ENCODE results near the gene ZNF205. TPM values are rescaled to one million over a fixed set of nuclear protein-coding genes. Genes with fewer than 3 reads are reported as not detected.

Gene ZNF205
- total and polyA plus RNA-seq, 2 of the 4 experiments (the other 2 are of a cell fraction) = 8.2 to 12.7 TPM

DNA sequence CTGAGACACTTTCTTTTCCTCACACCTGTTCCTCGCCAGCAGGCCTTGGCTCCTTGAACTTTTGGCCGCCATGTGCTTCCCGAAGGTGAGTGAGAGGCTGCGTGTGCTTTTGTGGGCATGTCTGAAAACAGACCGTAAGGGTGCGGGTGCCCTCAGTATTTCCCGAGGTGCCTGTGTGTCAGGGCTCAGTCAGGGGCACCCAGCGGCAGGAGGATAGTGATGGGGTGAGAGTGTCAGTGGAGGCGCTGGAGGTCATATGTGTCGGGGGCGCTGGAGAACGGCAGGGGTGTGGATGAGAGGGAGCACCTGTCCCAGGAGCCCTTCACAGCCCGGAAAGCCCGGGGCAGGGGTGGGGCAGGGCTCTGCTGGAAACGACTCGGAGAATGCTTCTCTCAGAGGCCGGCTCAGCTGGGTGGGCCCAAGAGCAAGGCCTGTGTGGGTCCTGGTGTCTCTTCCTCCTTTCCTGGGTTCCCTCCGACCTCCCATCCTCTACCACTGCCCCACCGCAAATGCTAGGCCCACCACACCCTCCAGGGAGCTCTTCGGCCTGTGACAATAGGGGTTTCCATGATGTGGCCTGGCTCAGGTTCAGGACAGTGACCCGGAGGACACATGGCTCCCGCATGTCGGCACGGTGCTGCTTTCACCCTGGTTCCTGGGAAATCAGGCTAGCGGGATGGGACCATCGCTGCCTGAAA is 46.5 kb upstream of the ZNF205 start:
- Histone ChIP-seq H2BK15ac (ENCODE audit: low read depth, low read length) (peak overlapping the region; percentile 96; the same call in 2 of the 3 replicates), H4K8ac (ENCODE audit: low read depth in 2 of 2, low read length in 2 of 2) (peak overlapping the region; percentile 74 to 92), H3K4me1 (ENCODE audit: control insufficient read depth, insufficient read depth, low read length) (peaks cover 12% of the 10 kb centered on the region), H3K4me2 (ENCODE audit: low read depth, low read length) (peak overlapping the region; percentile 53), H2BK120ac (ENCODE audit: low read depth, low read length) (peak overlapping the region; percentile 87; the same call in 1 of the 2 replicates), H3K56ac (ENCODE audit: extremely low read depth, insufficient read depth, low read length) (peak overlapping the region; percentile 64), H2AK5ac (ENCODE audit: low read depth, low read length) (peak overlapping the region; percentile 97), H3K23ac (ENCODE audit: low read depth, low read length) (peak overlapping the region; percentile 59; the same call in 1 of the 2 replicates), H3K9me1 (ENCODE audit: insufficient read depth, low read length) (peaks cover 18% of the 10 kb centered on the region), H4K20me1 (ENCODE audit: insufficient read depth, low read length) (no peaks in the 10 kb centered on the region), H3K4me3 (ENCODE audit: insufficient read depth, low read depth, low read length) (peak overlapping the region; percentile 47; the same call in 1 of the 2 replicates), H3K9me3 (ENCODE audit: control insufficient read depth, insufficient read depth, low read length) (no peaks in the 10 kb centered on the region), H3K79me1 (ENCODE audit: low read depth in 1 of 2, low read length in 2 of 2) (peaks cover 6 to 19% of the 10 kb centered on the region in 2 experiments; a peak in 2 of 4 replicates), H3K27me3 (ENCODE audit: control insufficient read depth, insufficient read depth, low read length) (no peaks in the 10 kb centered on the region; the same call in 1 of the 2 replicates), H3K18ac (ENCODE audit: low read depth, low read length) (peak overlapping the region; percentile 30), H3K14ac (replicated peaks; ENCODE audit: low read depth, low read length) (peak overlapping the region; percentile 87), H2AK9ac (replicated peaks; ENCODE audit: low read depth, low read length, poor library complexity) (peak overlapping the region; percentile 99), H3K36me3 (ENCODE audit: control insufficient read depth, insufficient read depth, low read length) (no peaks in the 10 kb centered on the region), H2BK5ac (ENCODE audit: low read depth, low read length, poor library complexity, severe bottlenecking) (peak overlapping the region; percentile 76), H3K27ac (ENCODE audit: insufficient read depth, low read length) (no peak overlapping the region; the same call in 1 of the 2 replicates), H4K91ac (ENCODE audit: insufficient read depth, low read depth, low read length) (peak overlapping the region; percentile 88), H3K4ac (ENCODE audit: low read depth, low read length) (peak overlapping the region; percentile 81), H3K9ac (ENCODE audit: low read depth, low read length) (peak overlapping the region; percentile 55; the same call in 1 of the 2 replicates), H4K5ac (ENCODE audit: low read depth, low read length) (peak overlapping the region; percentile 81), H2AFZ (replicated peaks; ENCODE audit: low read length, poor library complexity) (peak overlapping the region; percentile 98), H2BK20ac (ENCODE audit: low read depth, low read length) (peak overlapping the region; percentile 41)
- DNase-seq (no peak), ATAC-seq (ENCODE audit: low read depth) (no peak)
- WGBS, 2 experiments (ENCODE audit: extremely low coverage in 2 of 2, insufficient read length in 1 of 2) = 49% methylated on average over 7 of the region's 26 CpGs; no CpG with 5 or more reads in 1 of the 2 experiments
- BruUV-seq (replicated peaks) = no TSS peak
- ChIA-PET CTCF (no interaction called here), POLR2A (ENCODE audit: unreplicated experiment) (no interaction called here)
- in situ Hi-C loops (cut with MboI; ENCODE audit: low sequenced_read_pairs) (no loop called here), intact Hi-C loops (cut with micrococcal nuclease) (no loop called here), dilution Hi-C loops (cut with HindIII; ENCODE audit: low sequenced_read_pairs, unreplicated experiment) (no loop called here)
- TF ChIP-seq MXI1 (IDR thresholded peaks at IDR 0.05; ENCODE audit: borderline replicate concordance, low read depth, low read length) = no peak; the same call in 1 of the 2 replicates
- no peak for TF ChIP-seq RFX5 (IDR thresholded peaks at IDR 0.05; ENCODE audit: low read depth, low read length)
- no peak for TF ChIP-seq FOS (IDR thresholded peaks at IDR 0.05; ENCODE audit: low read depth, low read length)
- TF ChIP-seq ELK1 (IDR thresholded peaks at IDR 0.05; ENCODE audit: borderline replicate concordance, low read depth, low read length) = no peak
- TF ChIP-seq MAFK (IDR thresholded peaks at IDR 0.05; ENCODE audit: low read depth, low read length) = no peak
- no peak for TF ChIP-seq SMC3 (IDR thresholded peaks at IDR 0.05; ENCODE audit: low read depth, low read length)
- TF ChIP-seq MAZ (IDR thresholded peaks at IDR 0.05; ENCODE audit: borderline replicate concordance, low read depth, low read length) = no peak
- TF ChIP-seq RAD21 (IDR thresholded peaks at IDR 0.05; ENCODE audit: low read length) = no peak
- TF ChIP-seq NFE2L2 (IDR thresholded peaks at IDR 0.05; ENCODE audit: low read depth, low read length) = no peak
- TF ChIP-seq CHD1 (IDR thresholded peaks at IDR 0.05; ENCODE audit: low read depth, low read length) = no peak
- TF ChIP-seq, protein P1, sequence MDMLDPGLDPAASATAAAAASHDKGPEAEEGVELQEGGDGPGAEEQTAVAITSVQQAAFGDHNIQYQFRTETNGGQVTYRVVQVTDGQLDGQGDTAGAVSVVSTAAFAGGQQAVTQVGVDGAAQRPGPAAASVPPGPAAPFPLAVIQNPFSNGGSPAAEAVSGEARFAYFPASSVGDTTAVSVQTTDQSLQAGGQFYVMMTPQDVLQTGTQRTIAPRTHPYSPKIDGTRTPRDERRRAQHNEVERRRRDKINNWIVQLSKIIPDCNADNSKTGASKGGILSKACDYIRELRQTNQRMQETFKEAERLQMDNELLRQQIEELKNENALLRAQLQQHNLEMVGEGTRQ (IDR thresholded peaks at IDR 0.05; ENCODE audit: low read depth, low read length) = no peak
- TF ChIP-seq RCOR1 (IDR thresholded peaks at IDR 0.05; ENCODE audit: insufficient replicate concordance, low read length) = no peak
- no peak for TF ChIP-seq POLR2A (IDR thresholded peaks at IDR 0.05; ENCODE audit: low read depth, low read length)
- TF ChIP-seq BHLHE40 (IDR thresholded peaks at IDR 0.05; ENCODE audit: low read depth, low read length) = no peak
- TF ChIP-seq CTCF (conservative IDR thresholded peaks at IDR 0.05; ENCODE audit: low read depth, low read length) = no peak
